Erythroblast (primary cell): Measurements from ENCODE around the gene SPAG16.
"Not testable (repeated sequence)": the region's sequence is repeated elsewhere in the genome, so short reads cannot be mapped to it uniquely, and the experiment has no call there.

Experiments used
- DNase-seq, 2 experiments: peaks; one replicate each; lab custom pipeline; 2025; lab: John Stamatoyannopoulos, UW
- GATA1 ChIP-seq: IDR thresholded peaks from 2 replicates; pipeline ENCODE4 v1.6.1; 2011; ENCODE audit warnings: low read depth, mild to moderate bottlenecking, control low read depth, low read length, moderate library complexity
- POLR2A ChIP-seq: IDR thresholded peaks from 2 replicates; pipeline ENCODE4 v1.6.1; 2011; ENCODE audit warnings: mild to moderate bottlenecking, low read length

Gene SPAG16

GRCh38 chr2:213251618-213252017 is 32.6 kb upstream of the SPAG16 start:
- peak; percentile 66 to 78 for DNase-seq
- TF ChIP-seq GATA1 (no peak), POLR2A (no peak)

DNA sequence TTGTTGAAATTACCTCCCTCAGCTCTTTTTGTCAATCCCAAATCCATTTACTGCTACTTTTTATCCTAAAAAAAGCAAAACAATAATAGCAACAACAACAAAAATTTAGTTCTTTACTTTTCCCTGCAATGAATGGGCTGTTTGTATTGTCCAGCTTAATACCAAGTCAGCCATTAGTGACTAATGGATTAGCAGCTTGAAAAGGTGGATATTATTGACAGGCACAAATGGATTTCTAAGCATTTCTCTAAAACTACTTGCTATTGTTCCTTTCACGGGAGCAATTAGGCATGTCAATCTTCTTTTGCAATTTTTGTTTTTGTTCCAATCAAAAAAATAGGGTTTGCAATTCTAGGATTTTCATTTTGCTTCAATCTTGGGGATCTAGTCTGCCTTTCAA is 32.1 kb upstream of the SPAG16 start:
- DNase-seq, result no peak
- TF ChIP-seq GATA1, result no peak
- no peak for TF ChIP-seq POLR2A

- DNase-seq, result no peak
- TF ChIP-seq POLR2A, result no peak
These were observed 31.1 kb upstream of the SPAG16 start for GRCh38 chr2:213253162-213253561.

DNA sequence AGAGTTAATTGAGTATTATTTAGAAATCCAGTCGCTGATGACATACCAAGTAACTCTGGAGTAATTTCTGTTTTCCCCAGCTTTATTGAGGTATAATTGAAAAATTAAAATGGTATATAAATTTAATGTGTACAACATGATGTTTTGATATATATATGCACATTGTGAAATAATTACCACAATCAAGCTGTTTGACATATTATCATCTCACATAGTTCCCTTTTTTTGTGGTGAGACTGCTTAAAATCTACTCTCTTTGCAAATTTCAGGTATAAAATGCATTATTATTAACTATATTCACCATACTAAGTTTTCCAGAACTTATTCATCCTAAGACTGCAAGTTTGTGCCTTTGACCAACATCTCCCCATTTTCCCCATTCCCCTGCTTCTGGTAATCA is 25.0 kb upstream of the SPAG16 start:
- TF ChIP-seq GATA1 (no peak), POLR2A (no peak)
- DNase-seq, result no peak

GRCh38 chr2:213261237-213261636 is 23.0 kb upstream of the SPAG16 start:
- peak in 1 of 2 experiments; percentile 6 for DNase-seq
- TF ChIP-seq POLR2A (no peak), GATA1 (no peak)

GRCh38 chr2:213261715-213262114 is 22.5 kb upstream of the SPAG16 start:
- TF ChIP-seq POLR2A (no peak), GATA1 (no peak)
- DNase-seq, result no peak

DNA sequence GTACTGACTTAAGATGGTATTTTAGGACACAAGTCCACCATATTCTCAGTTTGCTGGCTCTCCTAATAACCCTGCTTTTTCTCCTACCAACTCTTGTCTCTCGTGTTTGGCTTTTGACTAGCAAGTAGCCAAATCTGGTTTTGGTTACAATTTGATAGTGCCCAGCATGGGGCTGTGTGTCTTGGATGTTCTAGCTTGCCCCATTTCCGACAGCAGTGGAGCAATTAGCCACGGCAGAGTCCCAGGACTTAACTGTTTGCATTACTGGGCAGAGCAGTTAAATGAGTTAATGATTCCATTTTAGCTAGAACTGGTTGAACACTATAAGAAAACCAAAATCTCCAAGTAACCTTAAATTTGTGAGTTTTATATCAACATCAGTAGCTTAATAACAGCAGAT is 18.6 kb upstream of the SPAG16 start:
- no peak for DNase-seq
- TF ChIP-seq GATA1 (no peak), POLR2A (no peak)

GRCh38 chr2:213266421-213266820 is 17.8 kb upstream of the SPAG16 start:
- no peak for TF ChIP-seq POLR2A
- no peak for TF ChIP-seq GATA1
- no peak for DNase-seq

GRCh38 chr2:213271947-213272346 is 12.3 kb upstream of the SPAG16 start:
- TF ChIP-seq POLR2A (no peak), GATA1 (no peak)

DNA sequence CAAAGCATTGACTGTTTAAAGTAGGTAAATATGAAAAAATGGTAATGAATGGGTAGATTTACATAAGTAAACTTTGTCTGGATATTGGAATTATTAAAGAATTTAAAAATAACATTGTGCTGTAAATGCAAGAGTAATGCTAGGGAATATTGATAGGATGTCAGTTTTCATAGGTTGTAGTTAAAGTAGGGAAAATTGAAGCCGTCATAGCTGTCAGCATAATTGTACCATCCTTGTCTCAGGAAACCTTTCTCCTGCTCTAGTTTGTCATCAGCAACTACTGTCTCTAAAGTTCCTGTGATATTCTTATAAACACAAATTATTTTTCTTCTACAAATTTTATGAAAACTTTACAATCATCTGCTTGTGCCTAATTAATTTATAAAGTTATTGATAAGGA is 10.1 kb upstream of the SPAG16 start:
- TF ChIP-seq GATA1, result no peak
- TF ChIP-seq POLR2A, result no peak
- no peak for DNase-seq

More at GRCh38 chr2:213271947-213272346, 12.3 kb upstream of the SPAG16 start:
- DNase-seq, result peak in 1 of 2 experiments; percentile 3

DNA sequence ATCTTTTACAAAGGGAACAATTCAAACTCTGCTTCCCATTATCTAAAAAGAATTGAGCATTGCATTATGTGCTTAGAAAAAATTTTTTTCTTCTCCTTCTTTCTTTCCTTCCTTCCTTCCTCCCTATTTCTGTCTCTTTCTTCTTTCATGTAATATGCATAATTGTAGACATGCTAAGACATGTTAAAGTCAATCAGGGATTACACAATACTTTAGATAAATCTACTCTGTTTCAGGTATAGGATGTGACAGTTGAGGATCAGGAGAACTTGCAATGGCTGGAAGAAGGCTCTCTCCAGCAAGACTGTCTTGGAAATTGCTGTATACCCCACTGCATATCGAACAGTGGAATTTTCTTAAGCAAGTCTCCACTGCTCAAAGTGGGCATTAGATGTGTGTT is 9.0 kb upstream of the SPAG16 start:
- no peak for TF ChIP-seq POLR2A
- TF ChIP-seq GATA1, result no peak
- DNase-seq, result no peak

- not testable (repeated sequence) for DNase-seq
These were observed 7.1 kb upstream of the SPAG16 start for GRCh38 chr2:213277134-213277533.

DNA sequence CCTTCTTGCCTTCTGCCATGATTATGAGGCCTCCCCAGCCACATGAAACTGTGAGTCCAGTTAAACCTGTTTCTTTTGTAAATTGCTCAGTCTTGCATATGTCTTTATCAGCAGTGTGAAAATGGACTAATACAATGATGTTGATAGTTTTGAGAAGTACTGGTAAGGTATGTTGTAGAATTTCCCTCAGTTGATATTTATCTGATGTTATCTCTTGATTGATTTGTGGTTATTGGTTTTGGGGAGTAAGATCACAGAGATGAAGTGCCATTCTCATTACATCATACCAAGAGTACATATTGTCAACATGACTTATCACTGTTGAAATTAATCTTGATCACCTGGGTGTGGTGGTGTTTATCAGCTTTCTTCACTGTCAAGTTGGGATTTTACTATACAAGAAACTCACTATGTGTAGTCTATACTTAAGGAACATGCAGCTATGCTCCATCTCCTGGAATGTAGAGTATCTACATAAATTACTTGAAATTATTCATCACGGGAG is 5.1 kb upstream of the SPAG16 start:
- DNase-seq, result no peak
- TF ChIP-seq POLR2A (no peak), GATA1 (no peak)

GRCh38 chr2:213279971-213280370 is 4.3 kb upstream of the SPAG16 start:
- no peak for DNase-seq
- TF ChIP-seq GATA1, result no peak

DNA sequence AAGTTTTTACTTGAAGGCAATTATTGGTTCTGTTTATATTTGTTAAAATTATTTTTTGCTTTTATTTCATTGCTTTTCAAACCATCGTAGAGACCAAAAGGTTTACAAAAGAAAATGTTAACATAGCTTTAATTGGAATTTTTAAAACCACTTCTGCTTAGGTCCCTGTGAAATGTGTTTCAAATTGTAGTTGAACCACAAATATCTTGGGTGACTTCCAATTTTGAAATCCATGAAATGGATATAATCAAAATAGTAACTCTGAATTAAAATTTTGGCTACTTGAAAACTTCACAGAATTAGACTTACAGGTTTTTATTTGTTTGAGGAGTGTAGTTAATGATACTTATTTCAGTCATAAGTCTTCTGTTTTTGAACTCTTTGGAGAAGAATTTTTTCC is 3.1 kb upstream of the SPAG16 start:
- TF ChIP-seq POLR2A (no peak), GATA1 (no peak)
- no peak for DNase-seq

GRCh38 chr2:213285404-213285803 is 1.1 kb downstream of the SPAG16 start:
- no peak for DNase-seq
- TF ChIP-seq POLR2A (no peak), GATA1 (no peak)

DNA sequence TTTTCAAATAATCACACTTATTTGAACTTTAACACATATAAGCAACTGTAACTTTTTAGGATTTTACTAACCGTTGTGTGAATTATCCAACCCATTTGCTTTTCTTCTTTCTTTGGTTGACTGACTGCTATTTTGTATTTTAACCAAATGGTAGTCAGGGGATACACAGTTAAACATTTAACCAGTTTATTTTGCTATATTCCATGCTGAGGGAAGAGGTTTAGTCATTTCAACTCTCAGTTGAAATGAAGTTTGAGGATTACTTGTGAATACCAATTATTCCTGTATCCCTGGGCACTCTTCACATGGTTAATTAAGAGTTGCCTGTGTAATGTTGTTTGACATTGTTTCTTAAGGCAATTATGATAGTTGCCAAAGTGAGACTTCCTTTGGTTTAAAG is 1.9 kb downstream of the SPAG16 start:
- TF ChIP-seq POLR2A (no peak), GATA1 (no peak)
- no peak for DNase-seq
